ENCODE measurements around the gene OTX2.

Gene OTX2

GRCh38 chr14:56810147-56810719 is at the start of gene OTX2:
Gene OTX2 (minus strand): TSS chr14:56810479. CDS start chr14:56805456, 5,023 bp downstream.
- DNase-seq (ENCODE audit: low read depth in 2 of 2) = no peak

GRCh38 chr14:56858422-56858821 is 48.1 kb upstream of the OTX2 start:
- DNase-seq (ENCODE audit: low read depth in 2 of 2) = no peak

- DNase-seq (ENCODE audit: low read depth in 2 of 2) = no peak
Measured at GRCh38 chr14:56857216-56857615, 46.9 kb upstream of the OTX2 start.

GRCh38 chr14:56855891-56856461 is 45.7 kb upstream of the OTX2 start:
- no peak for DNase-seq (ENCODE audit: low read depth in 2 of 2)

GRCh38 chr14:56854325-56854724 is 44.0 kb upstream of the OTX2 start:
- DNase-seq (ENCODE audit: low read depth in 2 of 2) = no peak

- DNase-seq (ENCODE audit: low read depth in 2 of 2) = no peak
Measured at GRCh38 chr14:56846970-56847930, 37.0 kb upstream of the OTX2 start.

- no peak for DNase-seq (ENCODE audit: low read depth in 2 of 2)
Measured at GRCh38 chr14:56844406-56845002, 34.2 kb upstream of the OTX2 start.

- no peak for DNase-seq (ENCODE audit: low read depth in 2 of 2)
Measured at GRCh38 chr14:56841611-56842010, 31.3 kb upstream of the OTX2 start.

- no peak for DNase-seq (ENCODE audit: low read depth in 2 of 2)
Measured at GRCh38 chr14:56840221-56840620, 29.9 kb upstream of the OTX2 start.

- DNase-seq (ENCODE audit: low read depth in 2 of 2) = no peak
Measured at GRCh38 chr14:56829151-56829550, 18.9 kb upstream of the OTX2 start.

- no peak for DNase-seq (ENCODE audit: low read depth in 2 of 2)
Measured at GRCh38 chr14:56826214-56826613, 15.9 kb upstream of the OTX2 start.

- no peak for DNase-seq (ENCODE audit: low read depth in 2 of 2)
Measured at GRCh38 chr14:56821805-56822610, 11.7 kb upstream of the OTX2 start.

- no peak for DNase-seq (ENCODE audit: low read depth in 2 of 2)
Measured at GRCh38 chr14:56821177-56821576, 10.9 kb upstream of the OTX2 start.

GRCh38 chr14:56817396-56817921 is 7.2 kb upstream of the OTX2 start:
- no peak for DNase-seq (ENCODE audit: low read depth in 2 of 2)

- no peak for DNase-seq (ENCODE audit: low read depth in 2 of 2)
Measured at GRCh38 chr14:56816574-56817391, 6.5 kb upstream of the OTX2 start.

- DNase-seq (ENCODE audit: low read depth in 2 of 2) = no peak
Measured at GRCh38 chr14:56815745-56816144, 5.5 kb upstream of the OTX2 start.

- DNase-seq (ENCODE audit: low read depth in 2 of 2) = no peak
Measured at GRCh38 chr14:56814969-56815700, 4.9 kb upstream of the OTX2 start.

GRCh38 chr14:56814519-56814959 is 4.3 kb upstream of the OTX2 start:
- DNase-seq (ENCODE audit: low read depth in 2 of 2) = no peak

GRCh38 chr14:56813143-56813551 is 2.9 kb upstream of the OTX2 start:
- no peak for DNase-seq (ENCODE audit: low read depth in 2 of 2)
